HCT116 (cell line): ENCODE measurements around the gene TTC16. TPM values are rescaled to one million over a fixed set of nuclear protein-coding genes. Genes with fewer than 3 reads are reported as not detected.

Experiments used
- ATAC-seq: fragments of 200-7000 bp; cut with Tn5 transposase; 2 replicates; pipeline ENCODE4 v1.9.1; 2020; ENCODE audit warnings: mild to moderate bottlenecking, moderate library complexity
- BruUV-seq: library from RNA; stranded (reverse); fragments of 400-500 nt; replicated peaks from 2 replicates; lab custom pipeline; 2021; lab: Mats Ljungman, UMichigan
- CTCF ChIA-PET: fragments of 300-600 bp; sonication (Branson Sonifier 250); formaldehyde crosslinking; loops from one replicate; lab custom pipeline; 2021; ENCODE audit warnings: antibody characterized with exemption; lab: Charles Lee
- POLR2A ChIA-PET: fragments of 300-600, 350-600 bp; sonication (Branson Sonifier 250); formaldehyde crosslinking; loops from one replicate; lab custom pipeline; 2021; ENCODE audit warnings: antibody characterized with exemption; lab: Charles Lee
- RAD21 ChIA-PET, 2 experiments: fragments of 300-600 bp; sonication (Branson Sonifier 250); formaldehyde crosslinking; loops; one replicate each; lab custom pipeline; 2023; ENCODE audit warnings: low total read pairs in 2 of 2; ENCODE audit not compliant: uncharacterized antibody in 2 of 2, unreplicated experiment in 2 of 2, low non-redundant PET in 1 of 2; lab: Charles Lee
- DNase-seq: peaks from one replicate; pipeline ENCODE4 v3.0.0-alpha.2; 2010; ENCODE audit warnings: low read depth, low spot score
- H2AFZ ChIP-seq: fragments of 200-600 bp; shearing (Covaris generic), sonication (generic); 2 replicates; pipeline ENCODE4 v1.6.1; 2017; ENCODE audit warnings: low read depth, mixed run types, mixed read lengths, antibody characterized with exemption, low read length; ENCODE audit not compliant: poor library complexity, severe bottlenecking
- H3K27ac ChIP-seq: 2 replicates; pipeline ENCODE4 v1.5.1; 2012; ENCODE audit warnings: low read depth, low read length
- H3K27me3 ChIP-seq: fragments of 200-600 bp; sonication (generic); 2 replicates; pipeline ENCODE4 v1.6.1; 2016; ENCODE audit warnings: mixed run types, low read length, mixed read lengths; ENCODE audit not compliant: insufficient read depth
- H3K36me3 ChIP-seq, 2 experiments: fragments of 200-500 bp in 1 of 2; fragments of 200-600 bp in 1 of 2; sonication (Bioruptor generic) in 1 of 2; sonication (generic) in 1 of 2; 2 replicates each; pipeline versions ENCODE4 v1.5.1 to v1.6.1; 2014 to 2016; ENCODE audit warnings: low read length in 2 of 2, inconsistent platforms in 1 of 2, mixed read lengths in 1 of 2, mixed run types in 1 of 2; ENCODE audit not compliant: insufficient read depth in 2 of 2, control insufficient read depth in 1 of 2
- H3K4me1 ChIP-seq, 2 experiments: fragments of 200-600 bp in 1 of 2; sonication (generic) in 1 of 2; 2 replicates each; pipeline versions ENCODE4 v1.5.1 to v1.6.1; 2012 to 2017; ENCODE audit warnings: low read length in 2 of 2, inconsistent platforms in 1 of 2, mild to moderate bottlenecking in 1 of 2, mixed read lengths in 1 of 2, mixed run types in 1 of 2, moderate library complexity in 1 of 2; ENCODE audit not compliant: insufficient read depth in 2 of 2, control insufficient read depth in 1 of 2
- H3K4me2 ChIP-seq: fragments of 200-600 bp; sonication (generic); 2 replicates; pipeline ENCODE4 v1.6.1; 2017; ENCODE audit warnings: mixed run types, low read length, mixed read lengths
- H3K4me3 ChIP-seq, 2 experiments: fragments of 200-600 bp in 1 of 2; sonication (generic) in 1 of 2; replicated peaks in 1 of 2; 2 replicates each; pipeline ENCODE4 v1.5.1; 2011 to 2016; ENCODE audit warnings: low read length in 2 of 2, control low read depth in 1 of 2, low read depth in 1 of 2, mild to moderate bottlenecking in 1 of 2, mixed read lengths in 1 of 2, mixed run types in 1 of 2
- H3K79me2 ChIP-seq: fragments of 200-600 bp; sonication (generic); 2 replicates; pipeline ENCODE4 v1.6.1; 2017; ENCODE audit warnings: mild to moderate bottlenecking, mixed run types, low read length, moderate library complexity, mixed read lengths; ENCODE audit not compliant: insufficient read depth
- H3K9ac ChIP-seq: fragments of 200-600 bp; sonication (generic); 2 replicates; pipeline ENCODE4 v1.6.1; 2016; ENCODE audit warnings: low read length, mixed read lengths
- H3K9me2 ChIP-seq: fragments of 200-600 bp; sonication (generic), shearing (Covaris generic); 2 replicates; pipeline ENCODE4 v1.6.1; 2017; ENCODE audit warnings: mixed run types, mild to moderate bottlenecking, moderate library complexity; ENCODE audit not compliant: insufficient read depth
- H3K9me3 ChIP-seq, 2 experiments: fragments of 200-500 bp in 1 of 2; fragments of 200-600 bp in 1 of 2; sonication (Bioruptor generic) in 1 of 2; sonication (generic) in 1 of 2; 2 replicates each; pipeline ENCODE4 v1.6.1; 2014 to 2017; ENCODE audit warnings: low read length in 2 of 2, mixed read lengths in 2 of 2, inconsistent platforms in 1 of 2, low read depth in 1 of 2, mild to moderate bottlenecking in 1 of 2, mixed run types in 1 of 2, moderate library complexity in 1 of 2; ENCODE audit not compliant: control insufficient read depth in 1 of 2, insufficient read depth in 1 of 2
- H4K20me1 ChIP-seq: fragments of 200-600 bp; sonication (generic), shearing (Covaris generic); 2 replicates; pipeline ENCODE4 v1.6.1; 2017; ENCODE audit warnings: mixed run types, mild to moderate bottlenecking, moderate library complexity; ENCODE audit not compliant: insufficient read depth
- CEBPB ChIP-seq: IDR thresholded peaks from 2 replicates; pipeline ENCODE4 v1.6.1; 2012; ENCODE audit warnings: low read depth
- EZH2phosphoT487 ChIP-seq: fragments of 200-600 bp; IDR thresholded peaks from 2 replicates; pipeline ENCODE4 v1.6.1; 2018; ENCODE audit warnings: antibody characterized with exemption, borderline replicate concordance
- POLR2AphosphoS5 ChIP-seq: IDR thresholded peaks from 2 replicates; pipeline ENCODE4 v1.6.1; 2011; ENCODE audit warnings: mild to moderate bottlenecking, low read depth, low read length, moderate library complexity
- RAD21 ChIP-seq: IDR thresholded peaks from 2 replicates; pipeline ENCODE4 v1.6.1; 2012; ENCODE audit warnings: low read depth, mild to moderate bottlenecking
- SRF ChIP-seq: IDR thresholded peaks from 2 replicates; pipeline ENCODE4 v1.6.1; 2012; ENCODE audit warnings: low read depth
- TCF7L2 ChIP-seq: IDR thresholded peaks from 2 replicates; pipeline ENCODE4 v1.7.0; 2011; ENCODE audit warnings: borderline replicate concordance, inconsistent platforms; ENCODE audit not compliant: insufficient read depth, insufficient read length; ENCODE audit errors: extremely low read depth
- ZFX ChIP-seq: fragments of 450-650 bp; IDR thresholded peaks from 2 replicates; pipeline ENCODE4 v1.6.1; 2017
- ZNF274 ChIP-seq: fragments of 200-500 bp; sonication (Bioruptor generic); IDR thresholded peaks from 2 replicates; pipeline ENCODE4 v1.6.1; 2014; ENCODE audit warnings: mild to moderate bottlenecking, low read depth, low read length, inconsistent platforms
- intact Hi-C: fragments of 100-400 bp; cut with micrococcal nuclease; formaldehyde crosslinking; loops from 2 replicates; pipeline ENCODE4 v1.10.0; 2022
- total RNA-seq: library from RNA; stranded (reverse); gene quantifications from one replicate; pipeline ENCODE4 v1.2.1, GENCODE V29; 2021; ENCODE audit not compliant: unreplicated experiment
- TF ChIP-seq, protein P1 (sequence below): IDR thresholded peaks from 2 replicates; pipeline ENCODE4 v1.6.1; 2012
- TF ChIP-seq, protein P2 (sequence below), 3 experiments: fragments of 200-600 bp in 1 of 3; sonication (generic) in 1 of 3; IDR thresholded peaks in 2 of 3; conservative IDR thresholded peaks in 1 of 3; 2 replicates each; pipeline ENCODE4 v1.5.1; 2012 to 2017; ENCODE audit warnings: low read depth in 2 of 3, low read length in 2 of 3, antibody characterized with exemption in 1 of 3, borderline replicate concordance in 1 of 3, control low read depth in 1 of 3, mild to moderate bottlenecking in 1 of 3, mixed read lengths in 1 of 3, mixed run types in 1 of 3, moderate library complexity in 1 of 3; ENCODE audit not compliant: insufficient read depth in 1 of 3

TTC16 gene
- total RNA-seq, 1 experiment from 2014 or later = not detected

DNA sequence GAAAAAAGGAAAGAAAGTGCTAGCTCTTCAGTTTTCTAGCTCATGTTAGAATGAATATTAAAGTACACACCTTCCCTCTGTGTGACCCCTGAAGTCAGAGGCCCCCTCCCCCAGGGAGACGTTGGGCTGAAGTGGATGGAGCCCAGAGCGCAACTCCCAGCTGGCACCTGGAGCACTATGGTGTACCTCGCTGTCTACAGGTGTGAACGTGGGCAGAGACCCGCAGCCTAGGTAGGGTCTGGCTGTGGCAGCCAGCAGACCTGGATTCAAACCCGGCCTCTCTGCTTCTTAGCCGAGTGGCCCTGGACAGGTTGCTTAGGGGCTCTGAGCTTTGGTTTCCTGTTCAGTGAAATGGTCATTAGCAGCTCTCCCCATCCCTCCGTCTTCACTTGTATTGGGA lies 12.9 kb downstream of the TTC16 start:
- ATAC-seq (no peak), DNase-seq (no peak)
- H3K27ac ChIP-seq = no peak overlapping the region
- no TSS peak for BruUV-seq
- H3K9me3 ChIP-seq = no peaks in the 10 kb centered on the region
- no peak overlapping the region for H3K4me2 ChIP-seq
- H3K36me3 ChIP-seq = no peaks in the 10 kb centered on the region
- H3K27me3 ChIP-seq = no peaks in the 10 kb centered on the region
- CTCF ChIA-PET = no interaction called here
- RAD21 ChIA-PET = no interaction called here
- no peak overlapping the region for H3K9ac ChIP-seq
- POLR2A ChIA-PET = no interaction called here
- no peaks in the 10 kb centered on the region for H3K9me2 ChIP-seq
- H2AFZ ChIP-seq = no peak overlapping the region
- no peaks in the 10 kb centered on the region for H3K79me2 ChIP-seq
- no peaks in the 10 kb centered on the region for H4K20me1 ChIP-seq
- no peak overlapping the region for H3K4me3 ChIP-seq
- intact Hi-C loops = no loop called here
- peaks cover 21 to 23% of the 10 kb centered on the region in 2 experiments for H3K4me1 ChIP-seq
- TF ChIP-seq ZFX (no peak), TCF7L2 (no peak), EZH2phosphoT487 (no peak), POLR2AphosphoS5 (no peak), SRF (no peak), ZNF274 (no peak), RAD21 (no peak), CEBPB (no peak)
- TF ChIP-seq, protein P1, sequence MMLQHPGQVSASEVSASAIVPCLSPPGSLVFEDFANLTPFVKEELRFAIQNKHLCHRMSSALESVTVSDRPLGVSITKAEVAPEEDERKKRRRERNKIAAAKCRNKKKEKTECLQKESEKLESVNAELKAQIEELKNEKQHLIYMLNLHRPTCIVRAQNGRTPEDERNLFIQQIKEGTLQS = no peak
- TF ChIP-seq, protein P2, sequence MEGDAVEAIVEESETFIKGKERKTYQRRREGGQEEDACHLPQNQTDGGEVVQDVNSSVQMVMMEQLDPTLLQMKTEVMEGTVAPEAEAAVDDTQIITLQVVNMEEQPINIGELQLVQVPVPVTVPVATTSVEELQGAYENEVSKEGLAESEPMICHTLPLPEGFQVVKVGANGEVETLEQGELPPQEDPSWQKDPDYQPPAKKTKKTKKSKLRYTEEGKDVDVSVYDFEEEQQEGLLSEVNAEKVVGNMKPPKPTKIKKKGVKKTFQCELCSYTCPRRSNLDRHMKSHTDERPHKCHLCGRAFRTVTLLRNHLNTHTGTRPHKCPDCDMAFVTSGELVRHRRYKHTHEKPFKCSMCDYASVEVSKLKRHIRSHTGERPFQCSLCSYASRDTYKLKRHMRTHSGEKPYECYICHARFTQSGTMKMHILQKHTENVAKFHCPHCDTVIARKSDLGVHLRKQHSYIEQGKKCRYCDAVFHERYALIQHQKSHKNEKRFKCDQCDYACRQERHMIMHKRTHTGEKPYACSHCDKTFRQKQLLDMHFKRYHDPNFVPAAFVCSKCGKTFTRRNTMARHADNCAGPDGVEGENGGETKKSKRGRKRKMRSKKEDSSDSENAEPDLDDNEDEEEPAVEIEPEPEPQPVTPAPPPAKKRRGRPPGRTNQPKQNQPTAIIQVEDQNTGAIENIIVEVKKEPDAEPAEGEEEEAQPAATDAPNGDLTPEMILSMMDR (IDR thresholded peaks at IDR 0.05 in 2 of 3, conservative IDR thresholded peaks at IDR 0.05 in 1 of 3; ENCODE audit: borderline replicate concordance in 1 of 3, insufficient read depth in 1 of 3, low read depth in 2 of 3, low read length in 2 of 3) = no peak
